ENCODE data around the gene STXBP5.

The STXBP5 gene

GRCh38 chr6:147204060-147204785 lies at the start of gene STXBP5:
Gene STXBP5, plus strand, starts transcription at chr6:147204417. Its CDS starts 116 bp downstream, at chr6:147204533.
- DNase-seq = peak in 47 of 56 donors; percentile 1 to 67 (median 30)

DNA sequence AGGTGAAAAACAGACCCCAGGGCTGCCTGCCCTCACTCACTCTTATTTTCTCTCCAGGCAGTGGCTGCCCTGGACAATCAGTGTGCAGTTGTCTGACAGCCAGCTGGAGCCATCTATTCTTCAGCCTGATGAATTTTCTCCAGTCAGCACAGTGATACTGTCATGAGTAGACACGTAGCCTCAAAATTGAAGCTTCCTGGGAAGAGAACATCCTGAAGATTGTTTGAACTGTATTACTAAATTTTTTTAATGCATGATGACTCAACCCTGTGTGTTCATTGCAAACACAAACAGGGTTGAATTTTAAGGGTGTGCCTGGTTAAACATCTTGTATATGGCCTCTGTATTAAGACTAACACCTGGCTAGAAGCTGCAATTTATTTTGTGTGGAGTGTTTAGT lies 49.8 kb upstream of the STXBP5 start:
- DNase-seq = no peak

GRCh38 chr6:147156218-147156617 lies 48.0 kb upstream of the STXBP5 start:
- no peak for DNase-seq

GRCh38 chr6:147156799-147157382 lies 47.3 kb upstream of the STXBP5 start:
- no peak for DNase-seq

DNA sequence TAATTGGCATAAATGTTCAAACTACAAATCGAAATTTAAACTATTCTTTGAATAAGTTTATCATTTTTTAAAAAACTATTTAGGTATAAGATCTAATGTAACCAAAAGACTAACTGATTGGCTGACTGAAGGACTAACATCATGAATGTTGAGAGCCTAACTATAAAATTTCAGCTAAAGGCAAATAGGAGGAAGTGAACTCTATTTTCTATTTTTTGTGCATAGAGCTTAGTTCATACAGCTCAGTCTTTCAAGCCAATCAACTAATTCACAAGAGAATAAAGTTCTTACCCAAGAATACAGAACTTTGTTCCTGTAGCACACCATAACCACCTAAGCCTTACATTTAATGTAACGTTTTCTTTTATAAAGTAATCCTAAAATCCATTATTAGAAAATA lies 46.3 kb upstream of the STXBP5 start:
- no peak for DNase-seq

DNA sequence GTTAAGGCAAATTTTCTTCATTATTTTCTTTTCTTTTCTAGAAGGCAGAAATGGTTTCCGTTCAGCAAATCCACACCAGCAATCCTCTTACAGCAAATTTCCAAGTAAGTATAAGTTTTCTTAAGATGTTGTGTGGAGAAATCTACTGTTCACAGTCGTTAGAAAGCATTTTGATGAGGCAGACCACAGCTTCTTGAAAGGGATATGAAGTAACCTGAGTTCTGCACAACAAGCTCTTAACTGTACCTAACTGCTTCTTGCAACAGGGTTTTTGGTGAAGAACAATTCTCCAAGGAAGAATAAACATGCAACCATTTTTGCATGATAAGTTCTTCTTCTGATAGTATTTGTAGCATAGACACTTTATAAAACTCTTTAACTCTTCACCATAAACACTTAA lies 45.3 kb upstream of the STXBP5 start:
- no peak for DNase-seq

GRCh38 chr6:147159536-147160374 lies 44.5 kb upstream of the STXBP5 start:
- no peak for DNase-seq

DNA sequence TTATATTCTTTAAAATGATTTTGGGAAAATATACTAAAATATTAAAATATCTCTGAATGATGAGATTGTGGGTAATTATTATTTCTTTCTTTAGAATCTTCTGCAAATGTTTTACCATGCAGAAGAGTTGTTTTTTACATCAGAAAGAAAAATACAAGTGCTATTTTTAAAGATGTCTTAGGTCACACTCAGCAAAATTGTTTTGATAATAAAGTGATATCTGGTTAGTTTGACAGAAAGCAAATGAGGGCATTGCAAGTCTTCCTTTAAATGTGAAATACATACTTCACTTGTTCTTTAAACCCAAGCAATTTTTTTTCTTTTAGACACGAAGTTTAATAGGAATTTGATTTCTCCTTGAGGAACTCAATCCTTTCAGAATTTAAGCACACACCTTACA lies 43.6 kb upstream of the STXBP5 start:
- no peak for DNase-seq

- no peak for DNase-seq
These were observed 42.8 kb upstream of the STXBP5 start for GRCh38 chr6:147161253-147161973.

DNA sequence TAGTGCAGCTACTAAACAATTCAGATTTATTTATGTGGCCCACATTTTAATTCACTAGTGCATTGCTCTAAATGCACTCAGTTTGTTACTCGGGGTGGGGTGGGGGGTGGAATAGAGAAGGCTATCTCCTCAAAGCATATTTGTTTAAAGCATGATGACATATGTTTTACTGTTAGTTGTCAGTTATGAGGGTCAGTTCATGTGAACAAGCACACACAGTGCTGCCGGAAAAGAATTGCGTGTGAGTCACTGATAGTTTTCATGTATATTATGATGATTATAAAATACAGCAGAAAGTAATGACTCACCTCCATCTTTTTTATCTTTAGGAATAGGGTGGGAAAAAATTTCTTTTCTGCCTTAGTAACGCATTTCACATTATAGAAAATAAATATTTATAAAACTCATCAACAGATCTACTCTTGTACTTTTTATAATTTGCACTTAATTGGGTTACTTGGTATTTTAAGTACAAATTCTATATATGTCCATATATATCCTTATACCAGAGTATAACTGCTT lies 42.2 kb upstream of the STXBP5 start:
- no peak for DNase-seq

DNA sequence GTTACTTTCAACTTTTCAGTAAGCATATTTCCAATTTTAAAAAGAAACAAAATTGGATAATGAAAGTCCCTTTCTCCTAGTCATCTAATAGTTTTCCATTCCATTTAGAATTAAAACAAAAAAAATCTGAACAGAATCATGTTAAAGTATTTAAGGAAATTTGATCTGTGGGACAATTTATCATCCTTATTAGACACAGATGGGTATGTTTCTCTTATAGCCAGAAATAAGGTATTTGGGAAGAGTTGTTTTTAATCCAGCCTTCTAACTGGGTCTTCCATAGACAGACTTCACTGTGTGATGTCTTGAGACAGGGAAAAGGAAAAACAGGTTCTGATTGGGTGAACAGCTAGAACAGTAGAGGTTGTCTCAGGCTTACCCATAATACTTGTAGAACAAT lies 39.5 kb upstream of the STXBP5 start:
- no peak for DNase-seq

- peak in 2 of 56 donors; percentile 18 to 40 for DNase-seq
These were observed 37.8 kb upstream of the STXBP5 start for GRCh38 chr6:147166360-147166944.

GRCh38 chr6:147166992-147167391 lies 37.2 kb upstream of the STXBP5 start:
- DNase-seq = no peak

DNA sequence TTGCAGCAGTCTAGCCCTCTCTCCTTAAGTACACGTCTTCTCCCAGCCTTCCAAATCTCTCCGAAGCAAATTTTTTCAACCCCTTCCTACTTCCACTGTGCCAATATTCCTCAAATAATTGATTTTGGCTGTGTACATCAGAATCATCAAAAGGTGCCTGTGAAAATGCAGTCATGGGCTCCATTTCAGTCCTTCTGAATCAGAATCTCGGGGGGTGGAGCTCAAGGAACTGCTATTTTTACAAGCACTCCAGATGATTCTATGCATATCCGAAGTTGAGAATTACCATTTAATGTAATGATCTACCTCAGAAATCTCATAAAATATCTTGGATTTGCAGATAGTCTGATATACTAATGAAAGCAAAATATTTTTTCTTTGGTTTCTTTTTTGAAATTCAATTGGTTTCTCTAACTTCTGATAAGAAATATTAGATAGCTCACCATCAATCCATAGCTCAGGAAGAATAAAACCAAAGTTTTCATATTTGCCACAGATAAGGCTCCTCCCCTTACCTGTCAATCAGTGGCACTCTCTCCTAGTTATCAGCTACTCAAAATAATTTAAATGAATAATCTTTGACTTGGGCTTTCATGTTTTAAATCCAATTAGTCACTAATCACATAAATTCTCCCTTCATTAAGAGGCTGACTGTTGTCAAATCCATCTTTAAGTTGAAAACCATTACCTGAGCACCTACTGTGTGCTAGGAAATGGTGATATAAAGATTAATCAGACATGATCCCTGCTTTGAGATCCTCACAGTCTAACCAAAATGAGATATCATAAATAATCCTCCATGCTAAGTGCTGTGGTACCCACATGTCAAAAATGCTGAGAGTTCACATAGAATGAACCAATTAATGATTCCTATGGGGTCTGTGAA lies 36.4 kb upstream of the STXBP5 start:
- DNase-seq = peak in 2 of 56 donors; percentile 3 to 4

DNA sequence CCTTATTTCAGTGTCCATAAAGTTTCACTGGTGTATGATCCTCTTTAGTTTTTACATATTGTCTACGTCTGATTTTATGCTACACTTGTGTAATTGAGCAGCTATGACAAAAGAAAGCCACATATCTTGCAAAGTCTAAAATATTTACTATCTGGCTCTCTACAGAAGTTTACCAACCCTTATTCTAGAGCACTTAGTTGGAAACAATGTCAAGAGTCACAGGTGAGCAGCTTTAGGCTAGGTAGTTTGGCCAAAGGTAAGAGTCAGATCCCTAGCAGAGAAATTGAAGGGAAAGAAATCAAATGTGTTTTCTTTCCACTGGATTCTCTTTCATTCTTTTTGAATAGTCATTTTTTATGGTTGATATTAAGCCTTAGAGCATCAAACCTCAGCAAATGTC lies 34.7 kb upstream of the STXBP5 start:
- DNase-seq = no peak

GRCh38 chr6:147170269-147170668 lies 33.9 kb upstream of the STXBP5 start:
- DNase-seq = no peak

DNA sequence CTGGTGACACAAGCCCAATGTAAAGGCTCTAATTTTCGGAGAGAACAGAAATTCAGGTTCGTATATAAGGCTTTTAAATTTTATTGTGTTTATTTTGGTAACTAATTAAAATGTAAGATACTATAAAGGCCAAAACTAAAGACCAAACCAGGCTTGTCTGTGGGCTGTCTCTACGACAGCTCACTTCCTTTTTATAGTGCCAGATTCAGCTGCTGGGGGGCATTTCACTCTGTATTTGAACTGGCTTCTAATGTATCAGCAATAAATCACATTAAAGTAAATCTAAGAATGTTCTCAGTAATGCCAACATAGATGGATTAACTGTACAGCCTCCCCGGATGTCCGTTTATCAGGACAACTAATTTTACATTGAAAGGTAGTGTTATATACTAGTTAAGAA lies 31.1 kb upstream of the STXBP5 start:
- DNase-seq = no peak

GRCh38 chr6:147173675-147174308 lies 30.4 kb upstream of the STXBP5 start:
- no peak for DNase-seq

DNA sequence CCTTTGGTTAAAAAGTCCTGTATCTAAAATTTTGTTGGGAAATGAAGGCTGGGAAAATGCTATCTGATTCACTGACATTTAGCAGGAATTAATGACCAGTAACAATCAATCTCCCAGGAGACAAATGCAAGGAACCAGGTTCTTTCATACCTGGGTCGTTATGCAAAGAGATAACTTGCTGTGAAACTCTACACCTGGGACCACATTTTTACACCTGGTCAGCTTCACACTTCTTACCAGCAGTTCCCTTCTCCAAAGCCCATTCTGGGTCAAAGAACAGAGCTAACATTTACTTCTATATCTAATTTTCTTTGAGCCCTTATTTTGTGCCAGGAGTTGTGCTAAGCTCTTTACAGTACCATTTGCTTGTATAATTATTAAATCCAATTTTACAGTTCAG lies 27.4 kb upstream of the STXBP5 start:
- no peak for DNase-seq
